ENCODE measurements around the gene CFAP300.

Gene CFAP300

DNA sequence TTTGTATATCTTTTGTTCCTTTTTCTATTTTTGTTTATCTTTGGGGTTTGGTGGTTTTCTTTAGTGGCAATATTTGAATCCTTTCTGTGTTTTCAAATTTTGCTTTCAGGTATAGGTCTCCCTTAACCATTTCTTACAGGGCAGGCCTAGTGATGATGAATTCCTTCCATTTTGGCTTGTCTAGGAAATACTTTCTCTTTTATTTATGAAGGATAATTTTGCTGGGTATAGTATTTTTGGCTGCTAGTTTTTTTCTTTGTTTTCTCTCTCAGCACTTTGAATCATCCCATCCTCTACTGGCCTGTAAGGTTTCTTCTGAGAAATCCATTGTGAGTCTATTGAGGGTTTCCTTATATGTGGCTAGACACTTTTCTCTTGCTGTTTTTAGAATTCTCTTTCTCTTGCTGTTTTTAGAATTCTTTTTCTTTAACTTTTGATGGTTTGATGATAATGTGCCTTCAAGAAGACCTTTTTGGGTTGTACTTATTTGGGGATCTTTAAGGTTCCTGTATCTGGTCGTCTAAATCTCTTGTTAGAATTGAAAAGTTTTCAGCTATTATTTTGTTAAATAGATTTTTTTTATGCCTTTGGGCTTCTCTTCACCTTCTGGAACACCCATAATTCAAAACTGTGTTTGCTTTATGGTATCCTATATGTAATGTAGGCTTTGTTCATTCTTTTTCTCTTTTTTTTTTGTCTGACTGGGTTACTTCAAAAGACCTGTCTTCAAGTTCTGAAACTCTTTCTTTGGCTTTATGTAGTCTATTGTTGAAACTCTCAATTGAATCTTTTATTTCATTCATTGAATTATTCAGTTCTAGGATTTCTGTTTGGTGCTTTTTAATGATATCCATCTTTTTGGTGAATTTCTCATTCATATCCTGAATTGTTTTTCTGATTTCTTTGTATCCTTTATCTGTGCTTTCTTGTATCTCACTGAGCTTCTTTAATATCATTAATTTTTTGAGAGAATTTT, 24.5 kb downstream of the CFAP300 start:
- in situ Hi-C loops (cut with HindIII; ENCODE audit: low sequenced_read_pairs) = no loop called here

DNA sequence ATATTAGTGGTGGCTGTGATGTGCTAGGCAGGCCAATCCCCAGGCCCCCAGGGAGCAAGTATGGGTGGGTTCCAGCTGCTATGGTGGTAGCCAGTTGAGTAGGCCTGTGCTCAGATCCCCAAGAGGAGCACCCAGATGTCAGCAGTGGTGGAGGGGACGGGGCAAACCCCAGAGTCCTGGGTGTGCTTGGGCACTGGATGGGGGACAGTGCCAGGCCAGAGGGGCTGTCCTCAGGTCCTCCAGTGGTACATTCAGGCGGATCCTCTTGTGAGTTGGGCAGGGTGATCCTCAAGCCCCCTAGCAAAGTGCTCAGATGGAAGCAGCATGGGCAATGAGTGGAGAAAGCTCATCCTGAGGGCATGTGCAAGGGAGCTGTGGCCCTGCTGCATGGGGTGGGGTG, 26.0 kb downstream of the CFAP300 start:
- in situ Hi-C loops (cut with HindIII; ENCODE audit: low sequenced_read_pairs) = no loop called here

GRCh38 chr11:102079625-102080024, 32.4 kb downstream of the CFAP300 start:
- in situ Hi-C loops (cut with HindIII; ENCODE audit: low sequenced_read_pairs) = no loop called here

GRCh38 chr11:102081313-102081712, 34.1 kb downstream of the CFAP300 start:
- in situ Hi-C loops (cut with HindIII; ENCODE audit: low sequenced_read_pairs) = no loop called here

GRCh38 chr11:102085864-102086551, 38.8 kb downstream of the CFAP300 start:
- in situ Hi-C loops (cut with HindIII; ENCODE audit: low sequenced_read_pairs) = no loop called here

DNA sequence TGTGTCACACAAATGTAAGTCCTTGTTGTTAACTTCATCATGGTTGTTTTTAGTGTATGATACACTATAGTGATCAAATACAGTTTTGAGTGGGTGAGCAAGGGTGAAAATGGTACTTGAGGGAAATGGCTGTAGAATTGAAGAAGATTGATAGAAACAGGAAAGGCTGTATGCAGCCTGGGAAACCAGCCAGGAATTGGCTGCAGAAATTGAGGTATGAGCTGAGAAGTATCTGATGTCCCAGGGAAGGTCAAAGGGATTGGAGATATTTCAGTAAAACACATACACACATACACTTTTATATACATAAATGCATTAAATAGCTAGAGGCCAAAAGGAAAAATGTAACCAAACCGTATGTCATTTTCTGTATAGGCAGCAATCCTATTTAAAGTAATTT, 49.9 kb downstream of the CFAP300 start:
- in situ Hi-C loops (cut with HindIII; ENCODE audit: low sequenced_read_pairs) = no loop called here

DNA sequence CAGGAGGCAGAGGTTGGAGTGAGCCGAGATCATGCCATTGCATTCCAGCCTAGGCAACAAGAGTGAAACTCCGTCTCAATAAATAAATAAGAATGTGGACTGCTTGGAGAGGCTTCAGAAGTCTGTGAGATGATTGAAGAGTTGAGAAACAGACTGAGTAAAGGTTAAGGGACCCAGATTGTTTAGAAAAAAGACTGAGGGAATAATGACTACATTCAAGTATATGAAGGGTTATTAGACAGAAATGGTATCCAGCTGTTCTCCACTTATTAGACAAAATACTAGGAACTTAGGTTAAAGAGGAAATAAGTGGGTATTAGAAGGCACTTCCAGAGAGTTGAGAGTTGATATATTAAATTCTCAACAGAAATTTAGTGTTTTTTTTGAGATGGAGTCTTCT, 52.5 kb downstream of the CFAP300 start:
- in situ Hi-C loops (cut with HindIII; ENCODE audit: low sequenced_read_pairs) = no loop called here

DNA sequence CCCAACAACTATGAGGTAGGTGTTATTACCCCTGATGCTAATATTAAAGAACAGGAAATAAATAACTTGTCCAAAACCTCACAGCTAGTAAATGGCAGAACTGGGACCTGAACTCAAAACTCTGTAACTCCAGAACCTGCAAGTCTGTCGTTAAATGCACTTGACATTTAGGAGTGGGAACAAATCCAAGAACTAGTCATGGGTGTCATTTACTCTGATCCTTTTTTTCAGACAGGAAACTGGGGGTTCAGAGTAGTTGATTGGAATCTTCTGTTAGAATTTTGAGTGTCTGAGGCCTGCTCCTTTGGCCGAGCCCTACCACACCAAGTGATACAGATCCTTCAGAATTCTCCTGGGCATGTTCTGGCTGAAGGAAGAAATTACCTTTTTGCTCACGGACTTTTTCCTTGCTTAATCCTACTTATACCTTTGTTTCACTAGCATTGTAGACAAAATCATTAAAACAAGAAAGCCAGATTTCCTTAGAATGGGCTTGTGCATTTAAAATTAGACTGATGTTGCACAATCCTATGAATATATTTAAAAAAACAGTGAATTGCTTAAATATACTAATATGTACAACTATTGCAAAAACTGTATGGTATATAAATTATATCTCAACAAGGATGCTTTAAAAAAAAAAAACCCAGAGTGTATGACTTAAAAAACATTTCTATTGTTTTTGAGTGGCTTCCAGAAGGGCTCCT, 61.6 kb downstream of the CFAP300 start:
- in situ Hi-C loops (cut with HindIII; ENCODE audit: low sequenced_read_pairs) = loop anchor here (5.0 kb wide), 1 partner anchor 78 kb away; no protein-coding TSS in a partner anchor

DNA sequence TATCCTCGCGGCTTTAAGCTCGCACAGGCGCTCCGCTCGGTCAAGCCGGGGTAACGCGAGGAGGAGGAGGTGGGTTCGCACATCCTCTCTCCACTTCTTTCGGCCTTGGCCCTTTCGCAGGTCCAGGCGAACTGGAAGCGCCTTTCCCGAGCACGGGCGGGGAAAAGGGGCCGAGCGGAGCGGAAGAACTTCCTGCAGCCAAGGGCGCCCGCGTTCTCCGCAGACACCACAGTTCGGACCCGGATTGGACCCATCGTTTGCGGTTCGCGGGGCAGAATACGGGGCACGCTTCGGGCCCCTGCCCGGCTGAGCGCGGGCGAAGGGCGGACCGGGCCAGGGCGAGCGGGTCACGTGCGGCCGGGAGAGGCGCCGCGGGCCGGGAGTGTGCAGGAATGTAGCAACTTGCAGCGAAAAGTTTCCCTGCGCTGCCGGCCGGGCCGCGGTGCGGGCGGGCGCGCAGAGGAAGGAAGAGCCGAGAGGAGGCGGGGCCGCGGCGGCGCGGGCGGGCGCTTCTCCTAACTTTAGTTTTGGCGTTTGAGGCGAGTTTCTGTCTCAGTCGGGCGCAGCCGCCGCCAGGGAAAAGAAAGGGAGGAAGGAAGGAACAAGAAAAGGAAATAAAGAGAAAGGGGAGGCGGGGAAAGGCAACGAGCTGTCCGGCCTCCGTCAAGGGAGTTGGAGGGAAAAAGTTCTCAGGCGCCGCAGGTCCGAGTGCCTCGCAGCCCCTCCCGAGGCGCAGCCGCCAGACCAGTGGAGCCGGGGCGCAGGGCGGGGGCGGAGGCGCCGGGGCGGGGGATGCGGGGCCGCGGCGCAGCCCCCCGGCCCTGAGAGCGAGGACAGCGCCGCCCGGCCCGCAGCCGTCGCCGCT, 62.9 kb downstream of the CFAP300 start, which contains the start of gene YAP1:
Gene YAP1, plus strand, starts transcription at position 552 of the 865 bp plus-strand sequence. CDS start 402 bp downstream, outside the sequence.
- in situ Hi-C loops (cut with HindIII; ENCODE audit: low sequenced_read_pairs) = loop anchor here (5.0 kb wide), 1 partner anchor 77 kb away; no protein-coding TSS in a partner anchor

DNA sequence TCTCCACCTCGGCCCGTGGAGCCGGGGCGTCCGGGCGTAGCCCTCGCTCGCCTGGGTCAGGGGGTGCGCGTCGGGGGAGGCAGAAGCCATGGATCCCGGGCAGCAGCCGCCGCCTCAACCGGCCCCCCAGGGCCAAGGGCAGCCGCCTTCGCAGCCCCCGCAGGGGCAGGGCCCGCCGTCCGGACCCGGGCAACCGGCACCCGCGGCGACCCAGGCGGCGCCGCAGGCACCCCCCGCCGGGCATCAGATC, 63.4 kb downstream of the CFAP300 start:
- in situ Hi-C loops (cut with HindIII; ENCODE audit: low sequenced_read_pairs) = no loop called here

DNA sequence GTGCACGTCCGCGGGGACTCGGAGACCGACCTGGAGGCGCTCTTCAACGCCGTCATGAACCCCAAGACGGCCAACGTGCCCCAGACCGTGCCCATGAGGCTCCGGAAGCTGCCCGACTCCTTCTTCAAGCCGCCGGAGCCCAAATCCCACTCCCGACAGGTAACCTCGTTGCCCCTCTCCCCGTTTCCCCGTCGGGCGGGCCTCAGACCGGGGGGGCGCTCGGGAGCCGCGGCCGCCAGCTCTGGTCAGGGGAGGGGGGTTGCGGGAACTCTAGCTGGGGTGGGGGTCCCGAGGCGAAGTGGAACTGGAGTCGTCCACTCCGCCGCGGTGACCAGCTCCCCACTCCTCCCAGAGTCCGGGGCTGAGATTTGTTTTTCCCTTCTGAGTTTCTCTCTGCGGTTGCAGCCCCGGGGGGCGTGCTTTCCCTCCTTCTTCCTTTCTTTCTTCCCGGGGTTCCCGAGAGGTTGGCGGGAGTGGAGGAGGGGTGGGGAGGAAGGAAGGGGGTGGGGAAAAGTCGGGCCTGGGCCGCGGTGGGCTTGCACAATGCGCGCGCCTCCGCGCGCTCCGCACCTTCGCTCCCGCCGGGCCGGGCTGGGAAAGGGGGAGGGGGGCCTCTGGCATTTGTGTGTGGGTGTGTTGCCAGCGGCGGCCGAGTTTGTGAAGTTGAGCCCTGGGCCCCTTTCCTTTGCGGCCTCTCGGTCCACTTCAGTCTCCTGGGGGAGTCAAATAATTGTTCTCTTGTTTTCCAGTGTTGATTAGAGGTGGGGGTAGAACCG, 64.0 kb downstream of the CFAP300 start:
- in situ Hi-C loops (cut with HindIII; ENCODE audit: low sequenced_read_pairs) = no loop called here

DNA sequence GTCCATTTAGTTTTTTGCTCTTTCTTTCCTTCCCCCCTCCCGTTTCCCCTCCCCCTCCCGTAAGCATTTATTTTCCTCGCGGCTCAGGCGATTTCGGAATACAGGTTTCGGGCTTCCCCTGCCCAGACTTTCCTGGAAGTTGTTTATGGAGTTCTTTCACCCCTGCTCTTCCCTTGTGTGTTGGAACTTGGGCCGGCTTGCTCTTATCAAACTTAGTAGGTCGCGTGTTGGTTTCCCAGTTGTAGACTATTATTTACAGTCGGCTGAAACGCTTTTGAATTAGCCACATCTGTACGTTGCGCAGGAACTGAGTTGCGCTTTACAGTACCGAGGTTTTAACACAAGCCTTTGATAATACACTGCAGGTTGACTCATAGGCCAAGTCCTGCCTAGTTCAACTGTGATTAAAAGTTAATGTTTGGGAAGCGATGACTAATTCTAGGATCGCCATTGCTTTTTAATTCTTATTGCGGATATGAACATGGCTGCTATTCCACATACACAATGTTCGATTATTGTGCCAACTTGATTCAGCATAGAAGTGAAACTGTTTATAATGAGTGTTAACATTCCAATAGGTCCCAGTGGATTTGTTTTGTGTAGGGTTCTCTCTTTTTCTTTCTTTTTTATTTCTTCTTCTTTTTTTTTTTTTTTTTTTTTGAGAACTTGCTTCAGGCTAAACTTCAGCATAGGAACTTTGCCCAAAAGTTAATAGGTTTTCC, 64.7 kb downstream of the CFAP300 start:
- in situ Hi-C loops (cut with HindIII; ENCODE audit: low sequenced_read_pairs) = no loop called here

GRCh38 chr11:102112509-102112821, 65.2 kb downstream of the CFAP300 start:
- in situ Hi-C loops (cut with HindIII; ENCODE audit: low sequenced_read_pairs) = no loop called here

- in situ Hi-C loops (cut with HindIII; ENCODE audit: low sequenced_read_pairs) = no loop called here
Measured at GRCh38 chr11:102114032-102114431, 66.8 kb downstream of the CFAP300 start.

DNA sequence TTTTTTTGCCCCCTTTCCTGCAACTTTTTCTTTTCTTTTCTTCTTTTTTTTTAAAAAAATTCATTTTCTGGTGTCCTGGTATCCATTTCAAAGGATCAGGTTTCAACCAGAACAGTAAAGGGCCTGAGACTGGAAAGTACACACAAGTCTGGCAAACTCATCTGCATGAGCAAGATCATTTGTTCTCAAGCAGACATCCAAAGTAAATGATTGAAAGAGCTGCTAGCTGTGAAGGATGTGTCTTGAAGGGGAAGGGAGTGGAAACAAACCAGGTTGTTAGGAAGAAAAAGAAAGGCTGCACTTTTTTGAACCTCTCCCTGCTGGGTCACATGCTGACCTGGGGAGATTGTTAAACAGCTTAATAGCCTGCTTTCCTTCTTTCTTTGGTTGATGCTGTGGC, 68.3 kb downstream of the CFAP300 start:
- in situ Hi-C loops (cut with HindIII; ENCODE audit: low sequenced_read_pairs) = no loop called here

DNA sequence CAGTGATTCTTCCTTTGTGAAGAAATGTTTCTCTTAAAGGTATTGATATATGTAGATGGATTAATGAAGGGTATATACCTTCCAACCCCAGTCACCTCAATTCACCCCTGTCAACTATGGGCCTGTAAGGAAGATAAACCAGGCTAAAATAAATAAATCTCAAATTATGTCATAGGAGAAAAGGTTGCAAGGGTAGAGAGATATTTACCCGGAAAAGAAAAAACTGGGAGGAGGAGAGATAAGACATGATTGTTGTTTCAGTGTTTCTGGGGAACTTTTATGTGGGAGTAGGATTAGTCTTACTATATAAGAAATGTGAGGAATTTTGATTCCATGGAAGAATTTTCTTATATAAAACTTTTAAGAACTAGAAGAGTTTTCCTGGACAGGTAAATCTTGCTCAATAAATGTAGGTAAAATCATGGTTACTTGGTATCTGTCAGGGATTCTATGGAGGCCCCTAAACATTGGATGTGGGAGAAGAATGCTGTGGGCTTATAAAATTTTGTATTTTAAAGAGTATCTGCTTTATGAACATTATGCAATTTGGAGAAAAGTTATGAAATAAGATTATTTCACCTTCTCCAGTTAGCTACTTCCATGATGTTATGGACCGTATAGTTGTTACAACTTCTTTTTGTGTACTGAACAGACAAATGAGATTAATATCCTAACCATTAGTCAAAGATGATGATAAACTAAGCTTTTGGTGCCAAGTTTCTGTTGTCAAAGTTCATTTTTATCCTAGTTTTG, 69.4 kb downstream of the CFAP300 start:
- in situ Hi-C loops (cut with HindIII; ENCODE audit: low sequenced_read_pairs) = no loop called here

DNA sequence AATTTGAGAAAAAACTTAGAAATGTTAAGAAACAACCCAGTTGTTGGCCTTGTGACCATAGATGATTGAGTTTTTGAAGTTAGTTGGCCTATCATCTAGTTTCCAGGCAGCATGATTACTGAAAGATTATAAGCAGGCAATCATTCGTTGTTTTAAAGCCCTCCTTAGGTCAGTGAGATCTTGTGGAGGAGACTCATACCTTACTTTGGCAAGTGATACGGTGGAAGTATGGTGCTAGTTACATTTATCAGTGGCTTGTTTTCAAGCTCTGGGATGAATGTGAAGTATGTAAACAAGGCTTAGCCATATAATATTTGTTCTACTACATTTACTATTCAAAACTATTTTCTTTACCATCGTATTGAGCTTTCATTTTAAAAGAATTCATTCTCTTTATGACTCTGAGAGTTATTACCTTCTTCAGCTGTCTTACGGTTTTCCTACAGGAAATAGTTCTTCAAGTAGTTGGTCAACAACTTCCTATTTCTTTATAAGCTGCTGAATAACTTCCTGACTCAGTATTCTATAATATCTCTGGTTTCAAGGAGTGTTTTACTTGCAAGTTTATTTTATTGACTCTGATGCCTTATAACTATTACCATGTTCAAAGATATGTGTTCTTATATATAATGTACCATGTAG, 70.4 kb downstream of the CFAP300 start:
- in situ Hi-C loops (cut with HindIII; ENCODE audit: low sequenced_read_pairs) = no loop called here

DNA sequence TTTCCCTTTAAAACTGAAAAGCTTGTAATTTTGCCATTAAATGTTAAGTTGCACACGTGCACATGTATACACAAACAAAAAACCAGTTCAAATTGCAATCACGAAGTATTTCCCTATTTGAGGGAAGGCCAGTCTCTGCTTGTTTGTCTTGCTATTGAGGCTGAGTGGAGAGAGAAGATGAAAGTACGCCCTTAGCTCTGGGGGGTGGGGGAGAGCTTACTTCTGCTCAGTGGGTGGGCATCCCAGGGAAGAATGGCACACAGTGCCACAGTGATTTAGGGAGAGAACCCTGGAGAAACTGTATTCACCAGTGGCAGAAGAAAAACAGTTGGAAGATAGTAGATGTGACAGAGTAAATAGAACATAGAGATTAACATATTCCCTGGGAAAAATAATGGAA, 71.7 kb downstream of the CFAP300 start:
- in situ Hi-C loops (cut with HindIII; ENCODE audit: low sequenced_read_pairs) = no loop called here

Measured in endothelial cell of hepatic sinusoid (primary cell).